NCI-H446 (cell line): Measurements from ENCODE around the gene PHF21B.
"Not testable (repeated sequence)": the region's sequence is repeated elsewhere in the genome, so short reads cannot be mapped to it uniquely, and the experiment has no call there.

Experiments
- DNase-seq, 2 experiments: peaks; one replicate each; lab custom pipeline; 2025; lab: John Stamatoyannopoulos, UW

Gene PHF21B

DNA sequence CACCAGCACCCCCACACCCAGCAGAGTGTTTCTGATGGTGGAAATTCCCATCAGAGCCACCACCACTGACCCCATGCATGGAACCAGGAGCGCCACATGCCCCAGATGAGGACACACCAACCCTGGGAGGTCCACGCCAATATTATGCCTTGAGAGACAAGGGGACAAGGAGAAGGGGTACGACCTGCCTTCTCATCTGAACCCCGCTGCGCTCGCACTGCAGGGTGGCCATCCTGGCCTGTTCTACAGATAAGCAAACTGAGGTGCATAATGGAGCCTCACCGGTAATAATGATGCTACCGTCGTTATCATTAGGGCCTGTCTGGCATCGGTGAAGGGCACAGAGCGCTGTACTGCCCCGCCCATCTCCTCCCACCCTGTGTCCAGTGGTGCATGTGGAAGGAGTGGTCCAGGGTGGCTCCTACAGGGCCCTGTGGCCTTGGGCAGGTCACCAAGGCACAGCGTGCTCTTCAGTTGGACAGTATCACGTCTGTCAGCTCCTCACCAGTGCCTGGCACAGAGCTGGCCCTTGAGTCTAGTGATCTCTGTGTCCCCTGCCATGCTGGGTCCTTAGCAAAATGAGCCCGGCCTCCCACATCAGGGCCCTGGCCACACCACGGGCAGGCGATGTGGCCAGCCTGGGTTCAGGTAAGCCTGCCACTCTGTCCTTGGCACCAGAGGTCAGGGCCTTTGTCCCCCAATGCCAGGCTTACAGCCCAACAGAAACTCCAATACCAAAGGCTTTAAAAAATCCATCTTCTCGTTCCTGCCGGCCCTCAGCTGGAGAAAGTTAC, 92.2 kb downstream of the PHF21B start:
- DNase-seq: no peak

DNA sequence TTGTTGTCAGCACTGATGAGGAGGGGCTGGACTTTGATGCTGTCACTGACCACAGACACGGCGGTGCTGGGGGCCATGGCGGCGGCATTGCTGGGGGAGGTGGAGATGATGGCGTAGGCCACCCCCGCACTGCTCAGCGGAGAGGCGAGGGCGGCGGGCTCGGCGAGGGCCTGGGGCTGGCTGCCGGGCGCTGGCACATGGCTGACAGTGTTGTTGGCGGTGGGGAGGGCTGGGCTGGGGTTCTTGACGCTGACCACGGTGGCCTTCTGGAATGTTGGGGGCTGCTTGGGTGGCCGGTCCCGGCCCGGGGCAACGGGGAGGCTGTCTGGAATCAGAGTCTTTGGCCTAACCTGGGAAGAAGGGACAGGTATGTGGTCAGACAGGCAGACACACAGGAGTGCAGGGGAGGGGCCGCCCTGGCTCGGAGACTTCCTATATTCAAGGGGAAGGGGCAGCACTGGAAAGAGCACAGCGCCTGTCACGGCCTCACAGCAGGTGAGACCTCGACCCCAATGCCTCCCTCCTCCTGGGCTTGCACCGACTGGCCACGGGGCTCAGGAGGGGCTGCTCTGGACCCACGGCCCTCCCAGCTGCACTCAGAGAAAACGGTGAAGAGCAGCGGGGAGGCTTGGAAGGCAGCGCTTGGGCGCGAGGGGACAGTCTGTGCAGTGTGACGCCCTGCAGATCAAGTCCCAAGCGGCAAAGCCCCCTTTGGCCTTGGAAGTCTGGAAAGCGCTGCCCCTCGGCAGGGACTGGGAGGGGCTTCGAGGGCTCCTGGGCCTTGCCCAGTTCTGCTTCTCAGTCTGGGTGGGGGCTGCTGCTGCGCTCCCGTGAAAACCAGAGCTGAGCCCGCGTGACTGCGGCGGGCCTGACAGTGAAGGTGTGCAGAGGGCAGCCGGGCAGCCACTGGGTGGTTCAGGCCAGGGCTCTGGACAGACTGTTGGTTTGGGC, 93.2 kb downstream of the PHF21B start:
- no peak for DNase-seq

DNA sequence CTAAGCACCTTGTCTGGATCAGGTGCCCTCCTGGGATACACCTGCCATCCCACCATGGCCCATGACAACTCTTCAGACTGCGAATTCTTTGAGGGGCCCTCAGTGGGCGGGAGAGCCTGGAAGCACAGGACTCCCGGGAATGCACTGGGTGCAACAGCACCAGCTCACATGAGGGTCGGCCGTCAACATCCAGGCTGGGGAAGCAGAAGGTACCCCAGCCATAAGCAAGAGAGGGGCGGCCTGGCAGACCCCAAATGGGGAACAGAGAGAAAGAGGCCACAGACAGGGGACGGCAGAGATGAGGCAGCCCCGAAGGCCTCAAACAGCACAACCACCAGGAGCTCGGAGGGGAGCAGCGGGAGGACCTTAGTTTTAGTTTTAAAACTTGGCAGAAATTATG, 94.4 kb downstream of the PHF21B start:
- DNase-seq: no peak

GRCh38 chr22:44914026-44914721, 95.6 kb downstream of the PHF21B start:
- no peak for DNase-seq

DNA sequence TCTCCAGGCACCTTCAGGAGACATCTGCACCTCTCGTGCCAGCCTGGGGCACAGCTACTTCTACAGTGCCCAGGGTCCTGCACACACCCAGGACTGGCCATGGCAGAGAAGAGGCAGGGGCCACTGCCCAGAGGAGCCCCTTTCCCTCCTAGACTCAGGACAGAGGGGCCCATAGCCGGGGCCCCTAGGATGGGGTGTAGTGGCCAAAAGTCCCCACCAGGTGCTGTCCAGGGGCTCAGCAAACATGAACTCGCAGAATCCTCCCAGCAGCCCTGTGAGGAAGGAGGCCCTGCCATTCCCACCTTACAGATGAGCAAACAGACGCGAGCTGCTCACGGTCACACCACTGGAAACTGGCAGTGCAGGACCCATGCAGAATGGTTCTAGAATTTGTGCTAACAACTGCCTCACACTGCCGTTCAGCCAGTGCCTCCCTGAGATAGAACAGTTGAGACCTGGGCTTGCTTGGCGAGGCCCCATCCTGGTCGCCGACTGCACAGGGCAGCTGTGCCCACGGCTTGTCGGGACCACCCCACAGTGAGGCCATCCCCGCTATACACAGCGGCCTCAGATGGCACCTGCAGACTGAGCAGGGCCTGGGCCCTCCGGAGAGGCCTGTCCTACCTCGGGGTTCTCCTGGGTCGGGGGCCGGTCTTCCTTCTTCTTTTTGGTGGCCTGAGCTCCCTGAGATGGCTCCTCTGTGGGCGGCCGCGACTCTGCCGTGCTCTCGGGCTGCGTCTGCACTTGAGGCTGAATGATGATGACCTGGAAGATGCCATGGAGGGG, 96.4 kb downstream of the PHF21B start:
- no peak for DNase-seq

DNA sequence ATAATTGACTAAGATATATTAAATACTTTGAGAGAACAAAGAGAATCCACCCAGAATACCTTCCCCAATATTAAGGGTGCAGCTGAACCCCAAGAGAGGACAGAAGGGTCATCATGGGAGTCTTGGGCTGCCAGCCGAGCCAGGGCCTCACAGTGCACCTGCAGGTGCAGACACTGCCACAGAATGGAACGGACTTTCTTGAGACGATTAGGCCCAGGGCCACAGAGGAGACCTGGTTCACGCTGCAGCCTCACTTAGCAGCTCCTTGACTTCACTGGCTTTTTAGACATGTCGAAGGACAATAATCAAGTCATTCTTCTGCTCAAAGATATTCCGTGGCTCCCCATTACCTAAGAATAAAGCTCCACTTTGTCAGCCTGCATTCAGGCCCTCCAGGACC, 100.6 kb downstream of the PHF21B start:
- no peak for DNase-seq

DNA sequence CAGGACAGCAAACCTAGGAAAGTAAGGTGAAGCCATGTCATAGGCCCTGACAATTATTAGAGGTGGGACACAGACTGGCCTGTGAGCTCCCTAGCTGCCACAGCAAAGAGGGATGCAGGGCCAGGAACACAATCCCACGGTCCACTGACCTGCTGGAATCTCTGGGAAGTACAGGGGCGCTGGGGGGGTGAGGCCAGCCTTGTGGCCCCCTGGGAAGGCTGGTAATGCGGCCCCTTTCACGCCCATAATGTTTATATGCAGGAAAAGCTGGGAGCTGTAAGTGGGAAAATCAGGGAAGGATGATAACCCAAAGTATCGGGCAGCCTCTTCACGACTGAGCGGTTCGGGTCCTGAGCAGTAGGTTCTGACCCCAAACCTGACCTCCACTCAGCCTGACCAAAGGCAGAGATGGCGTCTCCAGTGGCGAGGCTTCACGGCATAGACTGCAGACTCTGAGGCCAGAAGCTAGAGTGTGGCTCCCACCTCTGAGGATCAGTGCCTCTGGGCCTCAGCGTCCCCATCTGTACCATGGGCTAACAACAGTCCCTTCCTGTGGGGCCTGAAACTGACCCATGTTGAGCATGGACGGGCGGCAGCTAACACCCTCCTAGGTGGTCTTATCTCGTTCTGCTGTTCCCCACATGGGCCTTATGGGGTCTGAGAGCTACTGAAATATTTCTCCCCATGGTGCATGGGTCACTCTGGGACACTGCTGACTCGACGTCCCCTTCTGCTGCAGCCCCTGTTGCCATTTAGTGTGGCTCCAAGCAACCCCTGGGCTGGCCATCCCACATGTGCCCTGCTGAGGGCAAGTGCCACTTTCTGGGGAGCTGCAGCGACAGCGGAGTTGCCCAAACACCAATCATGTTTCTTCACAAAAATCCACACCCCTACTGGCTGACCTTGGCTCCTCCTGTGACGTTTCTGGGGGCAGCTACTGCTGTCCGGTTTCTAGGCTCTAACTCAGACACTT, 101.8 kb downstream of the PHF21B start:
- DNase-seq: no peak

- no peak for DNase-seq
These were observed 102.7 kb downstream of the PHF21B start for GRCh38 chr22:44906999-44907644.

DNA sequence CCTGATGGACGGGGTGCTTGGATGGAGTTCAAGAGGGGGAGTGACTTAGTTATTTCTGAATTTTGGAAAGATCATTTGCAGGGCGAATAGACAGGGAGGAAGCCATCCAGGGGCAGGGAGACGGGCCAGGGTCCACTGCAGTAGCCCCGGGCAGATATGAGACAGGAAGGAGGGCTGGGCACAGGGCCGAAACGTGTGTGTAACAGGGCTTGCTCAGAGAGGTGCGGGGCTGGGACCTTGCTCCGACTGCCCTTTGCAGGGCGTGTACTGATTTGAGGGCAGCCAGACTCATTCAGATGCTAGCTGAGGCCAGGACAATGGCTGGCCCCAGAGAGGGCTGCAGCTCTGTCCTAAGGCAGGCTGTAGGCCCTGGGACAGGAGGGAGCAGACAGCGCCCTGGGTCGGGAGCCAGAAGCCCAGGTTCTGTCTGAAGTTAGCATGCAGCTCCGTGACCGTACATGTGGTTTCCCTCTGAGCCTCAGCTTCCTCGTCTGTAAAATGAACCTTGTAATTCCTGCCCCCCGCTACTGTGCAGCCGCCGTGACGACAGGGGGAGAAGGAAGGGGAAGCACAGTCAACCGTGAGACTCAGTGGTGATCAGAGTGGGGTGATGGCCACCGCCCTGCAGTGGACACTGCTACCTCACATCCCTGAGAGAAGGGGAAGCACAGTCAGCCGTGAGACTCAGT, 103.4 kb downstream of the PHF21B start:
- DNase-seq: no peak

- not testable (repeated sequence) for DNase-seq
These were observed 105.2 kb downstream of the PHF21B start for GRCh38 chr22:44904492-44905152.

GRCh38 chr22:44903164-44903563, 106.6 kb downstream of the PHF21B start:
- DNase-seq: not testable (repeated sequence)

GRCh38 chr22:44901301-44901700, 108.5 kb downstream of the PHF21B start:
- no peak for DNase-seq

DNA sequence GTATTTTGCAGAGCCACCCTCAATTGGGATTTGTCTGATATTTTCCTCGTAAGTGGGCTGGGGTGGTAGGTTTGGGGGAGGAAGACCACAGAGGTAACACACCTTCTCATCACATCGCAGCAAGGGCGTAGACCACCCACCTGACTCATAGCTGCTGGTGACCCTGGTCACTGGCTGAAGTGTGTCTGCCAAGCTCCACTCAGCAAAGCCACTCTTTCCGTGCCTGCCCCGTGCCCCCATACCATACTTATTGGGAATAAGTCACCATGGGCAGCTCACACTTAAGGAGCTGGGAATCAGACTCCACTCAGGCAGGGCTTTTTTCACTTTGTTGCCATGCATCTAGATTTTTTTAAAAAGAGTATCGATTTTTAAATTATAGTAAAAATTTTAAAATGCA, 111.6 kb downstream of the PHF21B start:
- no peak for DNase-seq

GRCh38 chr22:44895296-44896055, 114.3 kb downstream of the PHF21B start:
- DNase-seq: no peak

DNA sequence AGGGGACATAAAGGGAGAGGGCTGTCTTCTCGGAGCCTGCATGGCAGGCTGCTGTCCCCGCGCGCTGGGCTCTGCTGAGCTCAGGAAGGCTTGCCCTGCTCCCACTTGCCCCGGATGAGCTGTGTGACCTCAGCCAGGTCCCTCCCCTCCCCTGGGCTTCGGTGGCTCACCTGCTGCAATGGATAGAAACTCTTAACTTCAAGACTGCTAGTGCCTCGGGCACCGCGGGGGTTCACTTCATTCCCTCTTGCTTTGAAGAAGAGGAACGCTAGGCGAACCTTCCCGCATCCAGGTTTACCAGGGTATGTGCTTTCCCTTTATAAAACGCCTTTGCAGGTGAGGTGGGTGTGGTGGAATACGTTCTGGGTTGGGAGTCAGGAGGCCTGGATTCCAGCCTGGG, 115.0 kb downstream of the PHF21B start:
- DNase-seq: no peak

DNA sequence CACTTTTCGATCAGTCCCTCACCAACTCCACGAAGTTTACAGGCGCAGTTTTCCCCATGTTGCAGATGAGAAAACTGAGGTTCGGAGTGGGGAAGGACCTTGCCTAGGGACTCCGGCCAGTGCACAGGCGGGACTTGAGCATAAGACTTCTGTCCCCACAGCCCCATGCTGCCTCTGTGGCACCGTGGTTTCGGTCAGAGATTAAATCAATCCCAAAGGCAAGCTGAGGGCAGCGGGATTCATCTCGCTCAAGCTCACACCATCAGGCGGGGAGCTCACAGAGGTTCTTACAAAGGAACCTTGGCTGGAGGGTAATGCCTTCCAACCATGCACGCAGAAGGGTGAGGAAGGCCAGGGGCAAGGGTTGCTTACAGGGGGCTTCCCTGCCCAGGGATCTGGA, 115.5 kb downstream of the PHF21B start:
- DNase-seq: no peak

GRCh38 chr22:44893731-44894080, 116.1 kb downstream of the PHF21B start:
- no peak for DNase-seq
